Esophagus squamous epithelium (tissue), 4 donors: ENCODE data around the gene PRKAG1.

Experiments
- CTCF ChIP-seq, 6 experiments: fragments of 450-650 bp in 4 of 6; fragments of 200-600 bp in 2 of 6; sonication (generic) in 2 of 6; IDR thresholded peaks; one replicate each; pipeline ENCODE4 v1.5.1; 2016 to 2019; ENCODE audit warnings: antibody characterized with exemption in 6 of 6, mild to moderate bottlenecking in 4 of 6, moderate library complexity in 4 of 6
- POLR2A ChIP-seq, 4 donors: fragments of 450-650 bp; IDR thresholded peaks; one replicate each; pipeline ENCODE4 v1.6.1; 2017; ENCODE audit warnings: antibody characterized with exemption in 4 of 4, mild to moderate bottlenecking in 4 of 4, moderate library complexity in 3 of 4

DNA sequence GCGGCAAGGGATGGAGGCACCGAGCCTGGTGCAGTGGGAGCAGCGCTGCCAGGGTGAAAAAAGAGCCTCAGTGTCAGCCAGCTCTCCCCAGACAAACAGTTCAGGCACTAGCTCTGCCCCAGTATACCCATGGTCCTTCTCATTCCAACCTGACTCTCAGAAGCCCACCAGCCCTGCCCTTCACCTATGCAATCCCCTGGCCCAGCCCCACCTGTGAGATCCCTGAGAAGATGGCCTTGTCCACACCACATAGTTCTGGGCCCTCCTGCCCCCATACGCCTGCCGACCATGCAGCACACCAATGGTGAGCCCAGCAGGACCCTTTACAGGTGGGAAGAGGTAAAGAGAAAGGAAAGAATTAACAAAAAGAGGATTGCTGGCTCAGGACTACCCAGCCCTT, 35.5 kb upstream of the PRKAG1 start:
- TF ChIP-seq CTCF (IDR thresholded peaks at IDR 0.05) (no peak), POLR2A (IDR thresholded peaks at IDR 0.05) (no peak)
